GM18861 (cell line): ENCODE measurements around the gene SYNE4.
"Not testable (repeated sequence)": the region's sequence is repeated elsewhere in the genome, so short reads cannot be mapped to it uniquely, and the experiment has no call there.

Experiments used
- ATAC-seq: cut with Tn5 transposase; IDR thresholded peaks from one replicate; pipeline ENCODE4 v1.9.1; 2021; ENCODE audit not compliant: unreplicated experiment

Gene SYNE4

GRCh38 chr19:35990771-35991730 is 17.6 kb downstream of the SYNE4 start:
- ATAC-seq, result no peak

- ATAC-seq, result no peak
Measured at GRCh38 chr19:35990156-35990555, 18.5 kb downstream of the SYNE4 start.

DNA sequence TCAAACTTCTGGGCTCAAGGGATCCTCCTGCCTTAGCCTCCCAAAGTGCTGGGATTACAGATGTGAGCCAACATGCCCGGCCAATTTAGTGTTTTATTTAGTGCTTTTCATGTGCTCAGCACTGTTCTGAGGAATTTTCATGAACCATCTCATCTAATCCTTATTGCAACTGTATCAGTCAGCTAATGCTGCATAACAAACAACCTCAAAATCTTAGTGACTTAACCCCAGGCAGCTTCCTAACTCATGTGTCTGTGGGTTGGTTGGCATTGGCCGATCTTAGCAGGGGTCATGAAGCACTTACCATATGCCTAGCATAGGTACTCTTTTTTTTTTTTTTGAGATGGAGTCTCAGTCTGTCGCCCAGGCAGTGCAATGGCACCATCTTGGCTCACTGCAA is 19.8 kb downstream of the SYNE4 start:
- no peak for ATAC-seq

DNA sequence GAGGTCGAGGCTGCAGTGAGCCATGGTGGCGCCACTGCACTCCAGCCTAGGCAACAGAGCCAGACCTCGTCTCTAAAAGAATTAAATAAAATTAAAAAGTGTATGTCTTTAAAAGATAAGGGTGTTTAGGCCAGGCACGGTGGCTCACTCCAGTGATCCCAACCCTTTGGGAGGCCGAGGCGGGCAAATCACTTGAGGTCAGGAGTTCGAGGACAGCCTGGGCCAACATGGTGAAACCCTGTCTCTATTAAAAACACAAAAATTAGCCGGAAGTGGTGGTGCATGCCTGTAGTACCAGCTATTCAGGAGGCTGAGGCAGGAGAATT is 21.1 kb downstream of the SYNE4 start:
- ATAC-seq, result no peak

DNA sequence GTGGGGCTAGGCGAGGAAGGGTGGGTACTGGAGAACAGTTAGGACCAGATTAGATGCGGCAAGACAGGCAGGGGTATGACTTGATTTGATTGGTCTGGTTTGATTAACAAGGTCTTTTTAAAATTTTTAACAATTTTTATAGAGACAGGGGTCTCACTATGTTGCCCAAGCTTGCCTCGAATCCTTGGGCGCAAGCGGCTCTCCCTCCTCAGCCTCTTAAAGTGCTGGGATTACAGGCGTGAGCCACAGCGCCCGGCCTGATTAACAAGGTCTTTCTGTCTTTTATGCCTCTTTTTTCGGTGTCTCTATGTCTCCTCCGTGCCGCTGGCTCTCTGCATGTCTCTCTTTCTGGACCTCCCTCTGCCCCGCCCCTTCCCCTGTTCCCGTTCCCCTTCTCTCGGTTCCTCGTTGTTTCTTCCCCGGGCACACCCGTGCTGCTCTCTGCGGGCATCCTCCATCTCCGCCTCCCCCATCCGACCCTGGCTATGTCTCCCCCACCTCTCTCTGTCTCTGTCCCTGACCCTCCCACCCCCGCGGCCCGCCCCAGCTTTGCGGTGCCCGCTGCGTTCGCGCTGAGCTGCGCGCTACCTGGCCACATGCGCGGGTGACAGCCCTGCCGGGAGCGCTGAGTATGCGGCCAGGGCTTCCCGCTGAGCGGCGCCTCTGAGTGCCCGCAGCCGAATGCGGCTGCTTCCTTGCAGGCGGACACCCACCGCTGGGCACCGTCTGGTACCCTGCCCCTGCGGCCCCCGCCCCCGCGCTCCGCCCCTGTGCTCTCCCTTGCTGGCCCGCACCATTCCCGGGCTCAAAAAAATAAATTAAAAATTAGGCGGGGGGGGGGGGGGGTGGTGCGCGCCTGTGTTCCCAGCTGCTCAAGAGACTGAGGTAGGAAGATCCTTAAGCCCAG is 21.7 kb downstream of the SYNE4 start:
- ATAC-seq, result no peak

GRCh38 chr19:35986111-35986510 is 22.5 kb downstream of the SYNE4 start:
- ATAC-seq, result no peak

GRCh38 chr19:35983177-35983576 is 25.4 kb downstream of the SYNE4 start:
- no peak for ATAC-seq

GRCh38 chr19:35980997-35981396 is 27.6 kb downstream of the SYNE4 start:
- ATAC-seq, result not testable (repeated sequence)

DNA sequence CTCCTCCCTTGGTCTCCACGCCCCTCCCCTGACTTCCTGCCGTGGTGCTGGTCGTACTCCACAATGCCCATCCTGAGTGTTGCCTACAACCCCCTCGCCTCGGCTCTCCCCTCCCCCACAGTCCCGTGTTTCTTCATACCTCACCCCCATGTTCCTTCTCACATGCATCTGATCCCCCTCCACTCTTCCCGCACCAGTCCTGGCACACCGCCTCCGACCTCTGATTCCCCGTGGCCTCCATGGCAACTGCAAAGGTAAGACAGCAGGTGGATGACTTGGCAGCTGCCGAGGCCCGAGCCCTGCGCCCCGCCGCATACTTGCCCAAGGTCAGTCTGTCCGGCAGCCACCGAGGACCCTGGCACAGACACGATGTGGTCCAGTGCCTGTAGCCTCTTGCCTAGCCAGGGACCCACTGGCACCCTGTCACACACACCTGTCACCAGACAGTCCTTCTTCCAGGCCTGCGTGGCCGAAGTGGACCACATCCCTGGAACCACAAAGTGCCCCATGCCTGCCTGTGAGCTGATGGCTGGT is 29.7 kb downstream of the SYNE4 start:
- no peak for ATAC-seq

- ATAC-seq, result no peak
Measured at GRCh38 chr19:35978271-35978670, 30.3 kb downstream of the SYNE4 start.

DNA sequence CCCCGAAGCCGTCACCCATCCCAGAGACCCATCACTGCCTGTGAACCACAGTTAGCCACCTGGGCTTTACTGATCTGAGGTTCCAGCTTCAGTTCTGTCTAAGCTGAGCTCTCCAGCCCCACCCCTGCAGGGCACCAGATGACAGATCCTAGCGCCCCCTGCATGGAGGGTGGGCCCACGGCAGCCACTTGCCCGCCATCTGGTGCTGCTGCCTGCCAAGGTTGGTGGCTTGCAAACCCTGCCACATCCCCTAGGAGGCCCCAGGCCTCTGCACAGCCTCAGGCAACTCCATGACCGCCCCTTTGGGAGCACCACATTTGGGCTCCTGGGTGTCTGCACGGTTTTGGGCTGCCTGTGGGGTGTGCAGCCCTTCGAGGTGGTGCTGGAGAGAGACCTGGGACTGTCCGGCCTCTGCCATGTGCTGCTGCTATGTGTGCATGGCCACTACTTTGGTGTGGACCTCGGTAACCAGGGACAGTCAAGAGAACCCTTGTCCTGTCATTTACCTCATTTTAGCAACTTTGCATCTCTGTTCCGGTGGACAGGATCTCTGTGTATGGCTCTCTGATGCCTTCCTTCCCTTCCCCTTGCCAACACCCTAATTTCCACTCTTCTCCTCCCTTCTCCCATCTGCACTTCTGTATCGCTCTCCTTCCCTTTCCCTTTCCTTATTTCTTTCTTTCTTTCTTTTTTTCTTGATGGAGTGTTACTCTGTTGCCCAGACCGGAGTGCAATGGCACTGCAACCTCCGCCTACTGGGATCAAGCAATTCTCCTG is 31.0 kb downstream of the SYNE4 start:
- ATAC-seq, result no peak

DNA sequence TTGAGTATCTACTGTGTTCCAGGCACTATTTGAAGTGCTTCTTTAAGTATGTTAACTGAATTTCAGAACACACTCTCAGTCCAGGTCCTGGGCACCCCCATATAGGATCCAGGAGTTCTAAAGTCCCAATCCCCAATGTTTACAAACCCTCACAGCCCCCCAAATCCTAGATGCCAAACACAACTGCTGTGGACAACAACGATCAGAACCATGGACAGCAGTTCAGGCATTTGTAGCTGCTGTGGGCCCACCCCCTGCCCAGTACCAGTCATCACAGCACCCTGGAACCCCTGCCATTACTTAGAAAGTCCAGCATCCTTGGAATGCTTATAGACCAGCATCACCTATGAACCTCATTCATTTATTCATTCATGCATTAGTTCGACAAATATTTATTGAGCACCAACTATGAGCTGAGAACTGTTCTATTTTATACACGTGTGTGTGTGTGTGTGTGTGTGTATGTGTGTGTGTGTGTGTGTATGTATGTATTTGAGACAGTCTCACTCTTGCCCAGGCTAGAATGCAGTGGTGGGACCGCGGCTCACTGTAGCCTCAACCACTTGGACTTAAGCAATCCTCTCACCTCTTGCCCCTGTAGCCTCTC is 32.9 kb downstream of the SYNE4 start:
- ATAC-seq, result no peak

DNA sequence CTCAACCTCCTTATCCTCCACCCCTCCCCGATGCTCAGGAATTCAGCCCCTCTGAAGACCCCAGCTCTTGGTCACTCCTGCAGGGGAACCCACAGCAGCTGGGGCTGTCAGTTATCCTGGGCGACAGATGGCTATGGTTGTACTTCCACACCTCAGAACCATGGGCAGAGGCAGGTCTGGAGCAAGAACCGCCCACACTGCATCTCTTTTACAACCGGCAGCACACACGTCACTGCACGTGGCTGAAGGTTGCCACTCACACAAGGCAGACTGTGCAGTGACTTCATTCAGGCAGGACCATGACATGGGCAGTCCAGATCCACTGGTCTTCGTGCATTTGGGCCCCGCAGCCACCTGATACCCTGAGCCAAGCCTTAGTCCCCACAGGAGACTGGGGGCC is 35.1 kb downstream of the SYNE4 start:
- no peak for ATAC-seq

- no peak for ATAC-seq
Measured at GRCh38 chr19:35966771-35967170, 41.8 kb downstream of the SYNE4 start.

GRCh38 chr19:35963514-35963913 is 45.1 kb downstream of the SYNE4 start:
- ATAC-seq, result no peak

DNA sequence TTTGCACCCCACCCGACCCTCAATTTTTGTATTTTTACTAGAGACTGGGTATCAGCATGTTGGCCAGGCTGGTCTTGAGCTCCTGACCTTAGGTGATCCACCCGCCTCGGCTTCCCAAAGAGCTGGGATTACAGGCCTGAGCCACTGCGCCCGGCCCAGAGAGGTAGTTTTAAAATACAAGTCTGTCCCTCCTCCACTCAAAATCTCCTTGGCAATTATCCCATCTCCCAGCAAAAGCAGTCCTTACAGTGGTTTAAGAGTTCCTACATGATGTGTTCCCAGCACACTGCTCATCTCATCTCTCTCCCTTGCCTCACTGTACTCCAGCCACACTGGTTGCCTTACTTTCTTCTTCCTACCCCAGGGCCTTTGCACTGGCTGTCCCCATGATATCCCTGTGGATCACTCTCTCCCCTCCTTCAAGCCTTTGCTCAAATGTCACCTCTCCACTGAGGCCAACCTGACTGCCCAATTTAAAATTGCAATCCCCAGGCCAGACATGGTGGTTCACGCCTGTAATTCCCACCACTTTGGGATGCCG is 48.1 kb downstream of the SYNE4 start:
- no peak for ATAC-seq

DNA sequence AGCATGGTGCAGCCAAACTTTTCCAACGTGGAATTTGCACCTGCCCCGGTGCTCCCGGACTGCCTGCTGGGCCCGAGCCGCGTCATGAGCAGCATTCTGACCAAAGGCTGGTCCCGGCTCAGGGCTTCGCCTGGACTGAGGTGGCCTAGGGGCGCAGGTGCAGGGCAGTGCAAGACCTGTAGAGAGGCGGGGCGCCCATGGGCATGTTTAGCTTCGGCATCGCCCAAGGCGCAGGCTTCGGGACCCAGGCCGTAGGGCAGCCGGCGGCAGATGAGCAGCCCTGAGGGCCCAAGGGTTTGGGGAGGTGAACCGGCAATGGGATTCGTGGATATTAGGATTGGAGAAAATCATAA is 48.7 kb downstream of the SYNE4 start:
- ATAC-seq, result no peak

DNA sequence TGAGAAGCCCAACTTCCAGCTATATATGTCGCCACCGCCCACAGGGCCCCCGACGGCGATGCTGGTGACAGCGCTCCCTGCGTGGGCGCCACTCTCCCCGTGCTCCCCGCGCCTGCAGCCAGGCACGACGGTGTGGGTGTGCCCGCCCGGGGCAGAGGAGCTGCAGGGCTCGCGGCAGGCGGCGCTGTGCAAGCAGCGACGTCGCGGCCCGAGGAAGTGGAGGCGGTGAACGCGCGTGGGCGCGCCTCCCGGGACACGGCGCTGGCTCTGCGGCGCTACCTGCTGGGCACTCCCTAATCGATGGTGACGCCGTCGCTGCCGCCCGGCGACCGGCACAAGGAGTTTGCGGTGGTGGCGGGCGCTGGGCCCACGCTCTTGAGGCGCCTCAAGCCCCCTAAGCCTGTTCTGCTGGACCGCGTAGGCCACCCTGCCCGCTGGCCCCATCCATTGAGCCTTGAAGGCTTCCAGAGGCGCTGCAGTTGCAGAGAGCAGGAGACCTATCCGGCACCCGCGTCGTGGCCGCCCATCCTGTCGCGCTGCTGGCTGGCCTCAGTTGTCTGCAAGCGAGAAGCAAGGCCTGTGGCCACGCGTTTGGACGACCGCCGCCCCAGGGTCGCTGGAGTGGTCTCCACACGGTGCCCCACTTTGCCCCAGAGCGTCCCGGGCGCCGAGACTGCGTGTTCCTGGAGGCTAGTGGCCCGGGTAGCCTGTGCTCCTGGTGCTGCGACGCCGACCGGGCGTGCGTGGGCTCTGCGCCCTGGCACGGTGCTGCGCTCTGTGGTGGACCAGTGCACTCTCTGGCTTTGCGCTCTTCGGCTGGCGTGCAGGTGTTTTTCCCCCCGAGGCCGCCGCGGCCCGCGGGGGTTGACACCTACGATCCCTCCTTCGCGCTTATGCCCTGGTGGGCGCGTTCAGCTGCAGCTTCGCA is 49.3 kb downstream of the SYNE4 start:
- ATAC-seq, result no peak

DNA sequence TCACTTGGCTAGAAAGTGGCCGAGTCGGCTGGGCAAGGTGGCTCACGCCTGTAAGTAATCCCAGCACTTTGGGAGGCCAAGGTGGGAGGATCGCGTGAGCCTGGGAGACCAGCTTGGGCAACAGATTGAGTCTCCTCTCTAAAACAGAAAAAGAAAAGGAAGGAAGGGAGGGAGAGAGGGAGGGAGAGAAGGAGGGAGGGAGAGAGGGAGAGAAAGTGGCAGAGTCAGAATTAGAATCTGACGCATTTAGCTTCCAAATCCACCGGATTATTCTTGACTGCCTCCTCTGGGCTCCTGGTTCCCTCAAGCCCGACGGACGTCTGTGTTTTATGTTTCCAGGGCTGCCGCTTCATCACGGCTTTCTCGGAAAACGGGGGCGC is 50.0 kb downstream of the SYNE4 start:
- ATAC-seq, result no peak
